HepG2 (cell line): ENCODE results near the gene CORO1A. TPM values are rescaled to one million over a fixed set of nuclear protein-coding genes. Genes with fewer than 3 reads are reported as not detected.

Experiments used
- ARID3A ChIP-seq: IDR thresholded peaks from 2 replicates; pipeline ENCODE4 v1.6.1; 2012; ENCODE audit warnings: low read depth, low read length, improper control_type of control experiment
- BCL3 ChIP-seq: sonication (generic); formaldehyde crosslinking; IDR thresholded peaks from 2 replicates; pipeline ENCODE4 v1.5.1; 2020; ENCODE audit warnings: mild to moderate bottlenecking, missing genetic modification reagents, moderate library complexity
- DZIP1 ChIP-seq: sonication (generic); formaldehyde crosslinking; IDR thresholded peaks from 2 replicates; pipeline ENCODE4 v1.5.0; 2020; ENCODE audit warnings: mild to moderate bottlenecking, missing genetic modification reagents
- GPN1 ChIP-seq: sonication (generic); formaldehyde crosslinking; IDR thresholded peaks from 2 replicates; pipeline ENCODE4 v1.5.1; 2020; ENCODE audit warnings: missing genetic modification reagents, borderline replicate concordance
- MBNL3 ChIP-seq: fragments of 250-450 bp; sonication (Bioruptor Pico); conservative IDR thresholded peaks from 2 replicates; pipeline ENCODE4 v1.8.0; 2022; ENCODE audit warnings: mild to moderate bottlenecking, inconsistent platforms
- NCOA5 ChIP-seq: sonication (generic); formaldehyde crosslinking; IDR thresholded peaks from 2 replicates; pipeline ENCODE4 v1.4.0; 2020; ENCODE audit warnings: missing genetic modification reagents
- SIN3A ChIP-seq: IDR thresholded peaks from 2 replicates; pipeline ENCODE4 v1.6.1; 2011; ENCODE audit warnings: low read depth, mild to moderate bottlenecking, control low read depth, low read length, borderline replicate concordance
- TBX2 ChIP-seq: sonication (generic); formaldehyde crosslinking; IDR thresholded peaks from 2 replicates; pipeline ENCODE4 v1.5.0; 2020; ENCODE audit warnings: missing genetic modification reagents, mild to moderate bottlenecking, borderline replicate concordance
- TMF1 ChIP-seq: sonication (generic); formaldehyde crosslinking; IDR thresholded peaks from 2 replicates; pipeline ENCODE4 v1.8.1; 2022; ENCODE audit warnings: low read depth, missing genetic modification reagents
- UBTF ChIP-seq: sonication (generic); formaldehyde crosslinking; IDR thresholded peaks from 2 replicates; pipeline ENCODE4 v1.4.0; 2020; ENCODE audit warnings: mild to moderate bottlenecking, missing genetic modification reagents
- ZC3H13 ChIP-seq: sonication (generic); formaldehyde crosslinking; IDR thresholded peaks from 2 replicates; pipeline ENCODE4 v1.8.1; 2023; ENCODE audit warnings: mild to moderate bottlenecking, missing genetic modification reagents, moderate library complexity
- ZNF431 ChIP-seq: sonication (generic); formaldehyde crosslinking; IDR thresholded peaks from 2 replicates; pipeline ENCODE4 v1.9.0; 2022; ENCODE audit warnings: missing genetic modification reagents, low read depth, mild to moderate bottlenecking, borderline replicate concordance
- ZNF460 ChIP-seq: sonication (generic); formaldehyde crosslinking; IDR thresholded peaks from 2 replicates; pipeline ENCODE4 v1.5.1; 2020; ENCODE audit warnings: missing genetic modification reagents, mild to moderate bottlenecking, borderline replicate concordance
- ZNF503 ChIP-seq: sonication (generic); formaldehyde crosslinking; IDR thresholded peaks from 2 replicates; pipeline ENCODE4 v1.4.0; 2020; ENCODE audit warnings: missing genetic modification reagents
- ZNF670 ChIP-seq: sonication (generic); formaldehyde crosslinking; IDR thresholded peaks from 2 replicates; pipeline ENCODE4 v1.8.0; 2022; ENCODE audit warnings: mild to moderate bottlenecking, missing genetic modification reagents, borderline replicate concordance
- ZNF737 ChIP-seq: sonication (generic); formaldehyde crosslinking; IDR thresholded peaks from 2 replicates; pipeline ENCODE4 v1.5.0; 2020; ENCODE audit warnings: missing genetic modification reagents, mild to moderate bottlenecking, borderline replicate concordance
- ZNF83 ChIP-seq: sonication (generic); formaldehyde crosslinking; IDR thresholded peaks from 2 replicates; pipeline ENCODE4 v1.4.0; 2020; ENCODE audit warnings: missing genetic modification reagents, mild to moderate bottlenecking, borderline replicate concordance
- polyA plus RNA-seq, 8 experiments: library from polyadenylated mRNA; depleted of rRNA in 3 of 8; stranded (reverse) in 7 of 8; unstranded in 1 of 8; fragments of >200 nt; fragmentation: Illumina TruSeq in 4 of 8; extraction: Trizol in 4 of 8; gene quantifications; 2 replicates each; pipeline versions ENCODE4 v1.2.1 to v1.2.3, GENCODE V29; 2011 to 2016; ENCODE audit warnings: low read depth in 4 of 8, missing spikeins in 1 of 8, mixed read lengths in 1 of 8; ENCODE audit not compliant: insufficient read depth in 1 of 8
- total RNA-seq, 5 experiments: library from RNA; depleted of rRNA; stranded (reverse); fragments of >200 nt; fragmentation: Illumina TruSeq; extraction: Trizol; gene quantifications; 2 replicates each; pipeline ENCODE4 v1.2.3, GENCODE V29; 2016; ENCODE audit warnings: low read depth in 1 of 5

Gene CORO1A
- total and polyA plus RNA-seq, 2 of the 13 experiments (the other 11 are each of a cell fraction or from before 2014, with no cell fraction given), result 6.5 to 12.9 TPM

- no peak; the same call in 1 of the 2 replicates for TF ChIP-seq ZNF83 (CRISPR knock-in tag)
- TF ChIP-seq GPN1 (CRISPR knock-in tag), result no peak
- TF ChIP-seq DZIP1 (CRISPR knock-in tag), result no peak
- peak; percentile 93 for TF ChIP-seq SIN3A
- TF ChIP-seq TMF1 (CRISPR knock-in tag), result 0 out of 2 replicates have a peak, but pooled peaks have one; percentile 25
- peak; percentile 88; the same call in 1 of the 2 replicates for TF ChIP-seq ARID3A
- TF ChIP-seq UBTF (CRISPR knock-in tag), result peak; percentile 29
- TF ChIP-seq ZNF431 (CRISPR knock-in tag), result peak; percentile 92; the same call in 1 of the 2 replicates
- no peak for TF ChIP-seq BCL3 (CRISPR knock-in tag)
- no peak for TF ChIP-seq NCOA5 (CRISPR knock-in tag)
- TF ChIP-seq MBNL3 (CRISPR knock-in tag), result no peak
- peak; percentile 32; the same call in 1 of the 2 replicates for TF ChIP-seq ZC3H13
- peak; percentile 97 for TF ChIP-seq ZNF460 (CRISPR knock-in tag)
- TF ChIP-seq ZNF737 (CRISPR knock-in tag), result no peak
- peak; percentile 47; the same call in 1 of the 2 replicates for TF ChIP-seq ZNF670 (CRISPR knock-in tag)
- peak; percentile 84 for TF ChIP-seq ZNF503 (CRISPR knock-in tag)
- peak; percentile 93 for TF ChIP-seq TBX2 (CRISPR knock-in tag)
Measured at GRCh38 chr16:30139583-30140481, 43.6 kb upstream of the CORO1A start (continued).
